Right lobe of liver (tissue), 6 donors: ENCODE measurements around the gene ADORA3. TPM values are rescaled to one million over a fixed set of nuclear protein-coding genes. Genes with fewer than 3 reads are reported as not detected.

ENCODE experiments used
- ATAC-seq, 4 donors: fragments of 200-7000 bp; cut with Tn5 transposase; one replicate each; pipeline ENCODE4 v1.9.1; 2020; ENCODE audit warnings: mild to moderate bottlenecking in 4 of 4, moderate library complexity in 4 of 4
- DNase-seq, 3 donors: peaks; one replicate each; pipeline ENCODE4 v3.0.0-alpha.2; 2020
- H3K27ac ChIP-seq, 3 donors: fragments of 200-600 bp; one replicate each; pipeline ENCODE4 v1.8.0; 2022
- H3K27me3 ChIP-seq, 2 donors: fragments of 200-600 bp; one replicate each; pipeline ENCODE4 v1.8.0; 2022
- H3K36me3 ChIP-seq, 4 donors: fragments of 200-600 bp; sonication (generic) in 1 of 4; one replicate each; pipeline versions ENCODE4 v1.5.1 to v1.8.0; 2017 to 2022; ENCODE audit warnings: control low read depth in 1 of 4
- H3K4me1 ChIP-seq, 4 donors: fragments of 200-600 bp; sonication (generic) in 1 of 4; one replicate each; pipeline versions ENCODE4 v1.5.1 to v1.8.0; 2017 to 2022; ENCODE audit warnings: control low read depth in 1 of 4
- H3K4me3 ChIP-seq, 3 donors: fragments of 200-600 bp; one replicate each; pipeline ENCODE4 v1.8.0; 2022
- H3K9me3 ChIP-seq, 4 donors: fragments of 200-600 bp; sonication (generic) in 1 of 4; one replicate each; pipeline versions ENCODE4 v1.5.1 to v1.8.0; 2017 to 2022; ENCODE audit warnings: control low read depth in 1 of 4
- POLR2A ChIP-seq: fragments of 450-650 bp; IDR thresholded peaks from one replicate; pipeline ENCODE4 v1.6.1; 2017; ENCODE audit warnings: antibody characterized with exemption, mild to moderate bottlenecking
- WGBS: methylation state at CpG from one replicate; pipeline ENCODE4 v1.1.6; 2018; ENCODE audit warnings: low coverage, low lambda C conversion rate; ENCODE audit not compliant: insufficient coverage; ENCODE audit errors: missing lambda C conversion rate; 5-methylcytosine and 5-hydroxymethylcytosine counted together
- intact Hi-C, 2 donors: fragments of 100-400 bp; cut with DNase I; formaldehyde crosslinking; loops; one replicate each; pipeline versions ENCODE4 v1.11.2 to v1.14.1; 2022
- total RNA-seq, 6 experiments: library from RNA; depleted of rRNA in 2 of 6; stranded (reverse); fragments of >200 nt in 2 of 6; fragmentation: NEBNext Ultra II Directional in 3 of 6; extraction: Animal tissue kit (Norgen Biotek cat#: 25700) in 3 of 6; gene quantifications; one replicate each; pipeline versions ENCODE4 v1.1.0 to v1.2.4, GENCODE V29; 2016 to 2023
- TF ChIP-seq, protein P1 (sequence below), 4 donors: fragments of 200-600 bp in 3 of 4; fragments of 450-650 bp in 1 of 4; IDR thresholded peaks; one replicate each; pipeline versions ENCODE4 v1.5.1 to v1.8.0; 2016 to 2022; ENCODE audit warnings: antibody characterized with exemption in 4 of 4, mild to moderate bottlenecking in 2 of 4
- donor health status: DM: no; HTN: yes; CAD: no.
- donor health status: DM: no; HTN: no; CAD: no.
- donor health status: DM: no; HTN: no; CAD: no.
- donor health status: DM: no; HTN: yes; CAD: no.
- donor health status: DM: no; HTN: yes; CAD: no.

The ADORA3 gene
- total RNA-seq, 6 experiments from 2014 or later, result 2.7 to 6.3 (median 3.9) TPM

DNA sequence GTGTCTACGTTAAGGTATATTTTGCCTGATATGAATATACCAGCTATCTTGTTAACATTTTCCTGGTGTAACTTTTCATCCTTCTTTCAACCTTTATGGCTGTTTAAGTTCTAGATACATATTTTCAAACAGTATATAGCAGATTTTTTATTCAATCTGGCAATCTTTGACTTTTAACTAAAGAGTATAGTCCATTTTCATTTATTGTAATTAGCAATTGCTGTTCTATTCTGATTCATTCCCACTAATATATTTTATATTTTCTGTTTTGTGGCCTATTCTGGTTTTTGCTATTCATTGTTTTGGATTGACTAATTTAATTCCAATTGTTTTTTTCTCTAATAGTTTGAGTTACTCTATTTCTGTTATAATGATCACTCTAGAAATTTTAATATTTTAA is 37.0 kb downstream of the ADORA3 start:
- H3K36me3 ChIP-seq, result peaks cover 0 to 30% (median under 1%) of the 10 kb centered on the region in 4 donors
- ATAC-seq, result no peak
- no peaks in the 10 kb centered on the region for H3K4me1 ChIP-seq
- H3K27me3 ChIP-seq, result no peaks in the 10 kb centered on the region
- no peak for TF ChIP-seq POLR2A
- TF ChIP-seq, protein P1, sequence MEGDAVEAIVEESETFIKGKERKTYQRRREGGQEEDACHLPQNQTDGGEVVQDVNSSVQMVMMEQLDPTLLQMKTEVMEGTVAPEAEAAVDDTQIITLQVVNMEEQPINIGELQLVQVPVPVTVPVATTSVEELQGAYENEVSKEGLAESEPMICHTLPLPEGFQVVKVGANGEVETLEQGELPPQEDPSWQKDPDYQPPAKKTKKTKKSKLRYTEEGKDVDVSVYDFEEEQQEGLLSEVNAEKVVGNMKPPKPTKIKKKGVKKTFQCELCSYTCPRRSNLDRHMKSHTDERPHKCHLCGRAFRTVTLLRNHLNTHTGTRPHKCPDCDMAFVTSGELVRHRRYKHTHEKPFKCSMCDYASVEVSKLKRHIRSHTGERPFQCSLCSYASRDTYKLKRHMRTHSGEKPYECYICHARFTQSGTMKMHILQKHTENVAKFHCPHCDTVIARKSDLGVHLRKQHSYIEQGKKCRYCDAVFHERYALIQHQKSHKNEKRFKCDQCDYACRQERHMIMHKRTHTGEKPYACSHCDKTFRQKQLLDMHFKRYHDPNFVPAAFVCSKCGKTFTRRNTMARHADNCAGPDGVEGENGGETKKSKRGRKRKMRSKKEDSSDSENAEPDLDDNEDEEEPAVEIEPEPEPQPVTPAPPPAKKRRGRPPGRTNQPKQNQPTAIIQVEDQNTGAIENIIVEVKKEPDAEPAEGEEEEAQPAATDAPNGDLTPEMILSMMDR (IDR thresholded peaks at IDR 0.05), result no peak
- H3K9me3 ChIP-seq, result no peaks in the 10 kb centered on the region
- DNase-seq, result no peak
- H3K27ac ChIP-seq, result no peak overlapping the region
- WGBS, result 0% methylated on average over 1 of the region's 1 CpG
- H3K4me3 ChIP-seq, result no peak overlapping the region
- intact Hi-C loops, result no loop called here

DNA sequence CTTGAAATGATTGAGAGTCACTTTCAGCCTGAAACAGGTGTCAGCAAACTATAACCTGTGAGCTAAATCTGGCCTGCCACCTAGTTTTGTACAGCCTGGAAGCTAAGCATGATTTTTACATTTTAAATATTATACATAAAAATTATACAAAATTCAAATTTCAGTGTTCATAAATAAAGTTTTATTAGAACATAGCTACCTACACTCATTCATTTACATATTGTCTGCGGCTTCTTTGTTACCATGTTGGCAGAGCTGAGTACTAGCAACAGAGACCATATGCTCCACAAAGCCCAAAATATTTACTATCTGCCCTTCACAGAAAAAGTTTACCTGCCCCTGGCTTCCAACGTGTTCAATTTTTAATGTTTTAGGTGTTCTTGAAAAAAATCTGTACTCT is 37.7 kb downstream of the ADORA3 start:
- TF ChIP-seq, protein P1 (IDR thresholded peaks at IDR 0.05), result no peak
- no peak for TF ChIP-seq POLR2A
- no peaks in the 10 kb centered on the region for H3K9me3 ChIP-seq
- intact Hi-C loops, result no loop called here
- ATAC-seq (no peak), DNase-seq (no peak)
- H3K27me3 ChIP-seq, result no peaks in the 10 kb centered on the region
- H3K27ac ChIP-seq, result no peak overlapping the region
- no peak overlapping the region for H3K4me3 ChIP-seq
- H3K4me1 ChIP-seq, result no peaks in the 10 kb centered on the region
- WGBS, result 100% methylated on average over 2 of the region's 2 CpGs
- peaks cover 0 to 38% (median 5%) of the 10 kb centered on the region in 4 donors for H3K36me3 ChIP-seq

DNA sequence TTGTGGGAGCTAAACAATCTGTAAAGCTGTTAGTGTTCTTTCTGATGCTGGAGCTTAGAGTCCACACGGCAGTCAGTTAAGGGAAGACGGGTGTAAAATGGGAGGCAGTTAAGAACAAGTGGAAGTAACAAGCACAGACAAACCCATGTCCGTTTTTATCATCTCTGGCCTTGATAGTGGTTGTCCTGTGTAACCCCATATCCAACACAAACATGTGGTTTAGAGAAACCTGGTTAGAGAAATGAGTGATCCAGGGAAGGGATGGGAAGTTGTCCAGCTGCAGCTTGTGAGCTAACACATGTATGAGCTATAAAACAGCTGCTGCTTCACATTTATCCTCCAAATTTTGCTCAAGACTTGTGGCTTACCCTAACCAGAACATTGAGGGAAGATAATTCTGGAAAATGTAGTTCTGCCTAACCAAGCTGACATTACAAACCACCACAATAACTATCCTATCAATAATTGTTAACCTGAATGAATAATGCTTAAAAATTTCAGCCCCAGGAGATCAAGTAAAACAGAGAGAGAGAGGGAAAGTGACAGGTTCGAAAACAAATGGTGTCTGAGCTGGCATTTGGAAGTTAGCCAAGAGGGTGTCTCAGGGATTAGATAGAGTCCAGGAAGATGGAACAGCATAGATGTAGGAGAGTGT is 40.3 kb downstream of the ADORA3 start:
- Histone ChIP-seq H3K9me3 (no peaks in the 10 kb centered on the region), H3K4me1 (no peaks in the 10 kb centered on the region), H3K36me3 (peaks cover 0 to 36% (median 15%) of the 10 kb centered on the region in 4 donors), H3K27me3 (no peaks in the 10 kb centered on the region), H3K27ac (no peak overlapping the region), H3K4me3 (no peak overlapping the region)
- DNase-seq (no peak), ATAC-seq (no peak)
- WGBS, result 82% methylated on average over 4 of the region's 4 CpGs
- no peak for TF ChIP-seq POLR2A
- TF ChIP-seq, protein P1 (IDR thresholded peaks at IDR 0.05), result no peak
- intact Hi-C loops, result no loop called here

DNA sequence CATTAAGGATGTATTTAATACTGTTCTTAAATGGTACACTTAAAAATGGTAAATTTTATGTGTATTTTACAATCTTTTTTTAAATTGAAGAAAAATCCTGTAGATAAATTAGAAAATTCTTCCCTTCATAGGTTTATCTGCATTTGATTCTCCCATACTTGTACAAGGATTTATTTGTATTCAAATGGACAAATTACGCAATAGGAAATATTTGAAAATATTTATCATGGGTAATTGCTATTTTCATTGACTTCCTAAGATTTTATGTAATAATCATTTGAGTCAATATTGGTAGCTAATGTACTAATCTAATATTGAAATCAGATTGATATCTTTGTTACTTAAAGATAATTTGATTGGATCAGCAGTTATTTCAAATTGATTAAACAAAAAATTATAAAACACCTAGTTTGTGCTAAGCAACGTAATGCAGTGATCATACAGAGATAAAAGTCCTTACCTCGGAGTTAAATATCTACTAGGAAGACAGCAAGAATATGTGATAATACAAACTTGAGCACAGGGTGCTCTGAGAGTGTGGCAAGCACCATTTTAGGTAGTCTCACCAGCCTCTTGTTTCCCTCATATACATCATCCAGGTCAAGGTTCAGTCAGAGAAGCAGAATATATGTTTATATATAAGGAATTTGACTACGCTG is 40.9 kb downstream of the ADORA3 start:
- H3K4me1 ChIP-seq, result no peaks in the 10 kb centered on the region
- H3K4me3 ChIP-seq, result no peak overlapping the region
- no peak overlapping the region for H3K27ac ChIP-seq
- DNase-seq (no peak), ATAC-seq (no peak)
- no peaks in the 10 kb centered on the region for H3K27me3 ChIP-seq
- H3K36me3 ChIP-seq, result peaks cover 3 to 40% (median 20%) of the 10 kb centered on the region in 4 donors
- no peak for TF ChIP-seq POLR2A
- TF ChIP-seq, protein P1 (IDR thresholded peaks at IDR 0.05), result no peak
- no peaks in the 10 kb centered on the region for H3K9me3 ChIP-seq
- WGBS, result 80% methylated on average over 4 of the region's 4 CpGs
- intact Hi-C loops, result no loop called here
